HTR-8/SVneo (cell line): ENCODE data around the gene CLASP2.
"Not testable (repeated sequence)": the region's sequence is repeated elsewhere in the genome, so short reads cannot be mapped to it uniquely, and the experiment has no call there.

ENCODE experiments used
- DNase-seq: peaks from one replicate; pipeline ENCODE4 v3.0.0; 2011; ENCODE audit warnings: low spot score, mixed read lengths; ENCODE audit not compliant: insufficient read length
- FAIRE-seq: peaks from 2 replicates; lab custom pipeline; 2011; peaks lifted over from hg19 to GRCh38; lab: Jason Lieb, UNC

The CLASP2 gene

DNA sequence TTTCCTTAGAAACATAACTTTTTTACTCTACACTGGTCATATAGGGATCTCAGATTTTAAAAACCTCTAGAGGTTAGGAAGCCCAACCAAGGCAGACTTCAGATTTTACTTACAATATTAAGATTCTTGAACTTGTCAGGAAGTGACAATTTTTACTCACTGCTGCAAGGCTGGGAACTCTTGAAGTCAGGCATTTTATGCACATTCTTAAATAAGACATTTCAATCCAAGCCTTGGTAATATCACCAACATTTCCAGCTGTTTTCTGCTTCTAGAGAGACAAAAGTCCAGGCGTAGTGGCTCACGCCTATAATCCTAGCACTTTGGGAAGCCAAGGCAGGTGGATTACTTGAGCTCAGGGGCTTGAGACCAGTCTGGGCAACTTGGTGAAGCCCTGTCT lies 244.2 kb downstream of the CLASP2 start:
- no peak for FAIRE-seq

DNA sequence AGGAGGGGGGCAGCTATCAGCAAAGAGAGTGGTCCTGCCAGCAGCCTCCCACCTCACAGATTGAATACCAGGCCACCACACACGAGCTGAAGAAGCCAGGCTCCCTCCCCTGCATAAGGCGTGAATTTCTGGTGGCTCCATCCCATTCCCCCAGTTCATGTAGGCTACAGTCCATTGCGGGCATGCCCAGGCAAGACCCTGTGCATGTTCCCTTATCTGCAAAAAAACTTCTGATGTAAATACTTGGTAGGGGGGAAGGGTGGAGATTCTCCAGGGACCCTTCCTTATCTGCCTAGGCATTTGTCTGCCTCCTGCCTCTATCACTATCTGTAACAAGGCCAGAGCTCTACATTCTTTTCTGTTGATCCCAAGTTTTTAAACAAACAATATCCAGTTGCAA lies 250.3 kb downstream of the CLASP2 start:
- no peak for FAIRE-seq
- no peak for DNase-seq

More for the DNA sequence above, 244.2 kb downstream of the CLASP2 start:
- no peak for DNase-seq

GRCh38 chr3:33461097-33461496 lies 257.0 kb downstream of the CLASP2 start:
- DNase-seq, result no peak
- FAIRE-seq, result no peak

- not testable (repeated sequence) for DNase-seq, FAIRE-seq
These were observed 258.5 kb downstream of the CLASP2 start for GRCh38 chr3:33459577-33459976.

DNA sequence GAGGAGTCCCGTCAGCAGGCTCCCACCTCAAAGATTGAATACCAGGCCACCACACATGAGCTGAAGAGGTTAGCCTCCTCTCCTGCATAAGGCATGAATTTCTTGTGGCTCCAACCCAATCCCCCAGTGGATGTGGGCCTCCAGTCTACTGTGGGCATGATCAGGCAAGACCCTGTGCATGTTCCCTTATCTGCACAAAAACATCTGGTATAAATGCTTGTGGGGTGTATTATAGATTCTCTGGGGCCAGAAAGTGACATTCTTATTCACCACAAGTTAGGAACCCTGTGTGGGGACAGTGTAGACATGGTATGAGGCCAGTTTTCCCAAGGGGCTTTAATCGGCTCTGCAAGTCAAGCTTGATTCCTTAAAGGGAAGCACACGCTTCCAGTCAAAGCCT lies 259.6 kb downstream of the CLASP2 start:
- DNase-seq (no peak), FAIRE-seq (no peak)

- FAIRE-seq (no peak), DNase-seq (no peak)
These were observed 261.3 kb downstream of the CLASP2 start for GRCh38 chr3:33456756-33457155.

DNA sequence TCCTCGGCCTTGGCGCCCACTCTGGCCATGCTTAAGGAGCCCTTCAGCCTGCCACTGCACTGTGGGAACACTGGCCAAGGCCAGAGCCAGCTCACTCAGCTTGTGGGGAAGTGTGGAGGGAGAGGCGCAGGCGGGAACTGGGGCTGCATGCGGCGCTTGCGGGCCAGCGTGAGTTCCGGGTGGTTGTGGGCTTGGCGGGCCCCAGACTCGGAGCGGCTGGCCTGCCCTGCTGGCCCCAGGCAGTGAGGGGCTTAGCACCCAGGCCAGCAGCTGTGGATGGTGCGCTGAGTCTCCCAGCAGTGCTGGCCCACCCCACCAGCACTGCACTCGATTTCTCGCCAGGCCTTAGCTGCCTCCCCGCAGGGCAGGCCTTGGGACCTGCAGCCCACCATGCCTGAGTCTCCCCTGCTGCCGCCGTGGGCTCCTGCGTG lies 264.7 kb downstream of the CLASP2 start:
- DNase-seq, result no peak
- no peak for FAIRE-seq

GRCh38 chr3:33451994-33452393 lies 266.1 kb downstream of the CLASP2 start:
- DNase-seq, FAIRE-seq: not testable (repeated sequence)

DNA sequence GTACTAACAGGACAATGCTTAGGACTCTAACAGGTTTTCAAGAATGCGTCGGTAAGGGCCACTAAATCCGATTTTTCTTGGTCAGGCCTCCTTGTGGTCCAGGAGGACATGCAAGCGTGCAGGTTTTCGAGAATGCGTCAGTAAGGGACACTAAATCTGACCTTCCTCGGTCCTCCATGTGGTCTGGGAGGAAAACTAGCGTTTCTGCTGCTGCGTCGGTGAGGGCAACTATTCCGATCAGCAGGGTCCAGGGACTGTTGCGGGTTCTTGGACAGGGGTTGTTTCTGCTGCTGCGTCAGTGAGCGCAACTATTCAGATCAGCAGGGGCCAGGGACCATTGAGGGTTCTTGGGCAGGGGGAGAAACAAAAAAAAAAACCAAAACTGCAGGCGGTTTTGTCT lies 270.1 kb downstream of the CLASP2 start:
- FAIRE-seq (no peak), DNase-seq (no peak)

GRCh38 chr3:33447256-33447625 lies 270.8 kb downstream of the CLASP2 start:
- not testable (repeated sequence) for DNase-seq, FAIRE-seq
